ENCODE results near the gene FOXI3. TPM values are rescaled to one million over a fixed set of nuclear protein-coding genes. Genes with fewer than 3 reads are reported as not detected.

The FOXI3 gene
- total and polyA plus RNA-seq, 9 of the 15 experiments (the other 6 are each of a cell fraction or from before 2014, with no cell fraction given): not detected

DNA sequence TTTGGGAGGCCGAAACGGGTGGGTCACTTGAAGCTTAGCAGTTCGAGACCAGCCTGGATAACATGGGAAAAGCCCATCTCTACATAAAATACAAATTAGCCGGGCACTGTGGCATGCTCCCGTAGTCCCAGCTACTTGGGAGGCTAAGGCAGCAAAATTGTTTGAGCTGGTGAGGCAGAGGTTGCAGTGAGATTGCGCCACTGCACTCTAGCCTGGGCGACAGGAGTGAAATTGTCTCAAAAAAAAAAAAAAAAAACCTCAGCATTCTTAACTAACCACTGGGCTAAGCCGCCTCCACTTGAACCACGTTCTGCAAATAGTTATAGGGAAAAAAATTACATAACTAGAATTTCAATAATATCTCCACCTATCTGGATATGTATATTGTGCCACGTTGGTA, 2.3 kb downstream of the FOXI3 start:
- Histone ChIP-seq H2AFZ (ENCODE audit: low read depth, low read length) (no peak overlapping the region), H3K79me2 (ENCODE audit: control insufficient read depth, insufficient read depth, low read length) (no peaks in the 10 kb centered on the region), H3K9me3 (replicated peaks; ENCODE audit: control insufficient read depth, insufficient read depth, low read depth, low read length) (no peaks in the 10 kb centered on the region), H3K4me2 (ENCODE audit: insufficient read depth, low read length) (no peak overlapping the region), H3K9ac (ENCODE audit: insufficient read depth in 1 of 2, low read depth in 2 of 2, low read length in 2 of 2) (no peak overlapping the region), H3K27ac (ENCODE audit: extremely low read depth, low read depth, low read length) (no peak overlapping the region), H3K4me1 (replicated peaks in 1 of 2; ENCODE audit: control insufficient read depth in 2 of 2, insufficient read depth in 2 of 2, low read length in 2 of 2) (no peaks in the 10 kb centered on the region), H3K4me3 (no peak overlapping the region), H3K36me3 (ENCODE audit: control insufficient read depth, insufficient read depth, low read length) (no peaks in the 10 kb centered on the region), H3K9me1 (ENCODE audit: control insufficient read depth, insufficient read depth, low read length) (no peaks in the 10 kb centered on the region), H4K20me1 (replicated peaks; ENCODE audit: control insufficient read depth, insufficient read depth, low read length) (no peaks in the 10 kb centered on the region), H3K27me3 (ENCODE audit: control insufficient read depth in 2 of 2, insufficient read depth in 2 of 2, low read length in 2 of 2) (peaks cover 21 to 27% of the 10 kb centered on the region in 2 experiments)
- intact Hi-C loops (cut with micrococcal nuclease): loop anchor here (10.0 kb wide), 1 partner anchor 125 kb away; no protein-coding TSS in a partner anchor
- DNase-seq (ENCODE audit: extremely low read depth in 1 of 4, low spot score in 3 of 4) (no peak), ATAC-seq (no peak), FAIRE-seq (no peak)
- no TSS peak for BruUV-seq (replicated peaks)
- 0% methylated on average over 7 of the region's 10 CpGs for WGBS (ENCODE audit: insufficient coverage, low coverage, missing lambda C conversion rate)
- in situ Hi-C loops (cut with MboI): loop anchor here (25.0 kb wide), 1 partner anchor 263 kb away; no protein-coding TSS in a partner anchor
- POLR2A ChIA-PET: no interaction called here
- CTCF ChIA-PET (ENCODE audit: low intra/inter-chr PET ratio): no interaction called here
- TF ChIP-seq ARID1B (IDR thresholded peaks at IDR 0.05): no peak
- TF ChIP-seq PML (IDR thresholded peaks at IDR 0.05; ENCODE audit: low read length): no peak
- TF ChIP-seq, protein P1, sequence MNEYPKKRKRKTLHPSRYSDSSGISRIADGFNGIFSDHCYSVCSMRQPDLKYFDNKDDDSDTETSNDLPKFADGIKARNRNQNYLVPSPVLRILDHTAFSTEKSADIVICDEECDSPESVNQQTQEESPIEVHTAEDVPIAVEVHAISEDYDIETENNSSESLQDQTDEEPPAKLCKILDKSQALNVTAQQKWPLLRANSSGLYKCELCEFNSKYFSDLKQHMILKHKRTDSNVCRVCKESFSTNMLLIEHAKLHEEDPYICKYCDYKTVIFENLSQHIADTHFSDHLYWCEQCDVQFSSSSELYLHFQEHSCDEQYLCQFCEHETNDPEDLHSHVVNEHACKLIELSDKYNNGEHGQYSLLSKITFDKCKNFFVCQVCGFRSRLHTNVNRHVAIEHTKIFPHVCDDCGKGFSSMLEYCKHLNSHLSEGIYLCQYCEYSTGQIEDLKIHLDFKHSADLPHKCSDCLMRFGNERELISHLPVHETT (CRISPR knock-in tag; conservative IDR thresholded peaks at IDR 0.05 in 1 of 2, IDR thresholded peaks at IDR 0.05 in 1 of 2): no peak
- no peak for TF ChIP-seq DPF2 (IDR thresholded peaks at IDR 0.05)
- no peak for TF ChIP-seq ZC3H8 (IDR thresholded peaks at IDR 0.05)
- TF ChIP-seq MEF2A (IDR thresholded peaks at IDR 0.05; ENCODE audit: control insufficient read depth, low read depth, low read length): no peak
- no peak for TF ChIP-seq POLR2AphosphoS5 (IDR thresholded peaks at IDR 0.05; ENCODE audit: control insufficient read depth, insufficient read depth, low read depth, low read length)
- no peak for TF ChIP-seq MEF2D (tag; conservative IDR thresholded peaks at IDR 0.05; ENCODE audit: low read depth)
- no peak for TF ChIP-seq KAT2B (IDR thresholded peaks at IDR 0.05; ENCODE audit: low read depth, low read length)
- TF ChIP-seq NCOR1 (IDR thresholded peaks at IDR 0.05): no peak
- TF ChIP-seq RNF2 (IDR thresholded peaks at IDR 0.05): no peak
- no peak for TF ChIP-seq ZBTB1 (CRISPR knock-in tag; IDR thresholded peaks at IDR 0.05; ENCODE audit: borderline replicate concordance, low read depth)
- TF ChIP-seq SRSF3 (IDR thresholded peaks at IDR 0.05; ENCODE audit: insufficient read depth, low read length): no peak
- no peak for TF ChIP-seq KLF6 (CRISPR knock-in tag; IDR thresholded peaks at IDR 0.05; ENCODE audit: borderline replicate concordance)
- no peak for TF ChIP-seq ZFP30 (CRISPR knock-in tag; IDR thresholded peaks at IDR 0.05; ENCODE audit: borderline replicate concordance)
- no peak for TF ChIP-seq CREM (IDR thresholded peaks at IDR 0.05; ENCODE audit: low read depth)
- TF ChIP-seq SMC3 (conservative IDR thresholded peaks at IDR 0.05; ENCODE audit: insufficient read depth, low read depth, low read length): no peak
- no peak for TF ChIP-seq HNRNPLL (IDR thresholded peaks at IDR 0.05; ENCODE audit: low read depth, low read length, poor library complexity, severe bottlenecking)
